ENCODE data around the gene PEX7. TPM values are rescaled to one million over a fixed set of nuclear protein-coding genes. Genes with fewer than 3 reads are reported as not detected.

PEX7 gene
- total RNA-seq, 1 experiment from 2014 or later, result 6.4 TPM

GRCh38 chr6:136864676-136865075 is 42.3 kb downstream of the PEX7 start:
- TF ChIP-seq, protein P1, sequence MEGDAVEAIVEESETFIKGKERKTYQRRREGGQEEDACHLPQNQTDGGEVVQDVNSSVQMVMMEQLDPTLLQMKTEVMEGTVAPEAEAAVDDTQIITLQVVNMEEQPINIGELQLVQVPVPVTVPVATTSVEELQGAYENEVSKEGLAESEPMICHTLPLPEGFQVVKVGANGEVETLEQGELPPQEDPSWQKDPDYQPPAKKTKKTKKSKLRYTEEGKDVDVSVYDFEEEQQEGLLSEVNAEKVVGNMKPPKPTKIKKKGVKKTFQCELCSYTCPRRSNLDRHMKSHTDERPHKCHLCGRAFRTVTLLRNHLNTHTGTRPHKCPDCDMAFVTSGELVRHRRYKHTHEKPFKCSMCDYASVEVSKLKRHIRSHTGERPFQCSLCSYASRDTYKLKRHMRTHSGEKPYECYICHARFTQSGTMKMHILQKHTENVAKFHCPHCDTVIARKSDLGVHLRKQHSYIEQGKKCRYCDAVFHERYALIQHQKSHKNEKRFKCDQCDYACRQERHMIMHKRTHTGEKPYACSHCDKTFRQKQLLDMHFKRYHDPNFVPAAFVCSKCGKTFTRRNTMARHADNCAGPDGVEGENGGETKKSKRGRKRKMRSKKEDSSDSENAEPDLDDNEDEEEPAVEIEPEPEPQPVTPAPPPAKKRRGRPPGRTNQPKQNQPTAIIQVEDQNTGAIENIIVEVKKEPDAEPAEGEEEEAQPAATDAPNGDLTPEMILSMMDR (IDR thresholded peaks at IDR 0.05; ENCODE audit: insufficient read depth in 1 of 2, low read depth in 1 of 2, low read length in 1 of 2, severe bottlenecking in 1 of 2, unreplicated experiment in 1 of 2), result no peak
- Mint-ChIP-seq H3K4me3 (ENCODE audit: unreplicated experiment) (no peak overlapping the region), H3K36me3 (ENCODE audit: insufficient read depth, unreplicated experiment) (no peaks in the 10 kb centered on the region), H3K9me3 (ENCODE audit: unreplicated experiment) (no peaks in the 10 kb centered on the region), H3K27me3 (ENCODE audit: insufficient read depth, unreplicated experiment) (no peaks in the 10 kb centered on the region), H3K4me1 (ENCODE audit: low read depth, unreplicated experiment) (no peaks in the 10 kb centered on the region), H3K27ac (ENCODE audit: unreplicated experiment) (no peak overlapping the region)
- DNase-seq, result no peak
- Histone ChIP-seq H3K36me3 (ENCODE audit: control insufficient read depth, insufficient read depth, low read length) (no peaks in the 10 kb centered on the region), H3K9me3 (no peaks in the 10 kb centered on the region), H3K4me1 (no peaks in the 10 kb centered on the region), H3K27me3 (replicated peaks; ENCODE audit: control insufficient read depth, insufficient read depth, low read length) (no peaks in the 10 kb centered on the region), H3K4me3 (ENCODE audit: low read depth, low read length) (no peak overlapping the region)
- intact Hi-C loops (cut with micrococcal nuclease; ENCODE audit: unreplicated experiment), result loop anchor here (5.0 kb wide), 1 partner anchor 63 kb away; no protein-coding TSS in a partner anchor
- ChIA-PET CTCF (no interaction called here), POLR2A (no interaction called here)
- no TSS peak for BruUV-seq (replicated peaks)

GRCh38 chr6:136866872-136867416 is 44.6 kb downstream of the PEX7 start:
- DNase-seq, result no peak
- Histone ChIP-seq H3K9me3 (peaks cover under 1% of the 10 kb centered on the region), H3K4me3 (ENCODE audit: low read depth, low read length) (no peak overlapping the region), H3K4me1 (no peaks in the 10 kb centered on the region), H3K27me3 (replicated peaks; ENCODE audit: control insufficient read depth, insufficient read depth, low read length) (no peaks in the 10 kb centered on the region), H3K36me3 (ENCODE audit: control insufficient read depth, insufficient read depth, low read length) (no peaks in the 10 kb centered on the region)
- POLR2A ChIA-PET, result interaction anchor here (0.6 kb wide), 1 partner anchor 12 kb away, joined by 5 read pairs; no protein-coding TSS in a partner anchor
- no peaks in the 10 kb centered on the region for H3K9me3 Mint-ChIP-seq (ENCODE audit: unreplicated experiment)
- H3K27ac Mint-ChIP-seq (ENCODE audit: unreplicated experiment), result no peak overlapping the region
- H3K4me1 Mint-ChIP-seq (ENCODE audit: low read depth, unreplicated experiment), result no peaks in the 10 kb centered on the region
- CTCF ChIA-PET, result no interaction called here
- no TSS peak for BruUV-seq (replicated peaks)
- TF ChIP-seq, protein P1 (IDR thresholded peaks at IDR 0.05; ENCODE audit: insufficient read depth in 1 of 2, low read depth in 1 of 2, low read length in 1 of 2, severe bottlenecking in 1 of 2, unreplicated experiment in 1 of 2), result no peak
- H3K4me3 Mint-ChIP-seq (ENCODE audit: unreplicated experiment), result no peak overlapping the region
- H3K36me3 Mint-ChIP-seq (ENCODE audit: insufficient read depth, unreplicated experiment), result no peaks in the 10 kb centered on the region
- H3K27me3 Mint-ChIP-seq (ENCODE audit: insufficient read depth, unreplicated experiment), result no peaks in the 10 kb centered on the region
- intact Hi-C loops (cut with micrococcal nuclease; ENCODE audit: unreplicated experiment), result no loop called here

GRCh38 chr6:136869451-136869850 is 47.1 kb downstream of the PEX7 start:
- Histone ChIP-seq H3K27me3 (replicated peaks; ENCODE audit: control insufficient read depth, insufficient read depth, low read length) (no peaks in the 10 kb centered on the region), H3K9me3 (peaks cover 23% of the 10 kb centered on the region), H3K4me1 (no peaks in the 10 kb centered on the region), H3K36me3 (ENCODE audit: control insufficient read depth, insufficient read depth, low read length) (no peaks in the 10 kb centered on the region), H3K4me3 (ENCODE audit: low read depth, low read length) (no peak overlapping the region)
- BruUV-seq (replicated peaks), result no TSS peak
- TF ChIP-seq, protein P1 (IDR thresholded peaks at IDR 0.05; ENCODE audit: insufficient read depth in 1 of 2, low read depth in 1 of 2, low read length in 1 of 2, severe bottlenecking in 1 of 2, unreplicated experiment in 1 of 2), result no peak
- Mint-ChIP-seq H3K27me3 (ENCODE audit: insufficient read depth, unreplicated experiment) (no peaks in the 10 kb centered on the region), H3K9me3 (ENCODE audit: unreplicated experiment) (no peaks in the 10 kb centered on the region), H3K27ac (ENCODE audit: unreplicated experiment) (no peak overlapping the region), H3K4me3 (ENCODE audit: unreplicated experiment) (no peak overlapping the region), H3K4me1 (ENCODE audit: low read depth, unreplicated experiment) (no peaks in the 10 kb centered on the region), H3K36me3 (ENCODE audit: insufficient read depth, unreplicated experiment) (no peaks in the 10 kb centered on the region)
- no peak for DNase-seq
- CTCF ChIA-PET, result no interaction called here
- intact Hi-C loops (cut with micrococcal nuclease; ENCODE audit: unreplicated experiment), result no loop called here
- POLR2A ChIA-PET, result no interaction called here
